K562 (cell line): ENCODE results near the gene MYO1A. TPM values are rescaled to one million over a fixed set of nuclear protein-coding genes. Genes with fewer than 3 reads are reported as not detected.
A peak's percentile ranks its signal among the peaks of the same experiment; 100 is the strongest.

Source experiments
- ATAC-seq: fragments of 200-7000 bp; cut with Tn5 transposase; 3 replicates; pipeline ENCODE4 v1.9.1; 2020; ENCODE audit warnings: moderate library complexity
- BruUV-seq: library from RNA; stranded (reverse); fragments of 400-500 nt; replicated peaks from 2 replicates; lab custom pipeline; 2021; lab: Mats Ljungman, UMichigan
- CTCF ChIA-PET: fragments of 300-600 bp; formaldehyde crosslinking; extraction: SDS; loops from one replicate; lab custom pipeline; 2021; ENCODE audit warnings: low intra/inter-chr PET ratio; lab: Yijun Ruan, JAX
- POLR2A ChIA-PET: fragments of 300-600, 350-650 bp; sonication (Branson Sonifier 250); formaldehyde crosslinking; extraction: SDS; loops from one replicate; lab custom pipeline; 2021; ENCODE audit warnings: antibody characterized with exemption, inconsistent platforms; lab: Yijun Ruan, JAX
- DNase-seq, 4 experiments: peaks; one replicate each; pipeline versions ENCODE4 v3.0.0 to v3.0.0-alpha.2; 2011 to 2018; ENCODE audit warnings: low spot score in 3 of 4, mixed read lengths in 3 of 4; ENCODE audit errors: extremely low read depth in 1 of 4
- FAIRE-seq: peaks from 2 replicates; lab custom pipeline; 2011; peaks lifted over from hg19 to GRCh38; lab: Jason Lieb, UNC
- H2AFZ ChIP-seq: 2 replicates; pipeline ENCODE4 v1.6.0; 2011; ENCODE audit warnings: low read depth, low read length, control low read depth, inconsistent platforms
- H3K27ac ChIP-seq: fragments of 200-600 bp; 3 replicates; pipeline ENCODE4 v1.8.0; 2011; ENCODE audit warnings: low read depth, mild to moderate bottlenecking, control low read depth, inconsistent platforms, low read length, moderate library complexity, mixed read lengths; ENCODE audit errors: extremely low read depth
- H3K27me3 ChIP-seq, 2 experiments: fragments of 300-600 bp in 1 of 2; 2 replicates in 1 of 2; 3 replicates in 1 of 2; pipeline versions ENCODE4 v1.6.0 to v1.8.0; 2011; ENCODE audit warnings: inconsistent platforms in 2 of 2, low read length in 2 of 2, mild to moderate bottlenecking in 1 of 2, mixed read lengths in 1 of 2, moderate library complexity in 1 of 2; ENCODE audit not compliant: control insufficient read depth in 2 of 2, insufficient read depth in 2 of 2
- H3K36me3 ChIP-seq: fragments of 300-600 bp; 3 replicates; pipeline ENCODE4 v1.8.0; 2011; ENCODE audit warnings: mild to moderate bottlenecking, low read length, inconsistent platforms; ENCODE audit not compliant: control insufficient read depth, insufficient read depth
- H3K4me1 ChIP-seq, 2 experiments: fragments of 200-600 bp in 1 of 2; replicated peaks in 1 of 2; 2 replicates in 1 of 2; 3 replicates in 1 of 2; pipeline versions ENCODE4 v1.5.1 to v1.8.0; 2011; ENCODE audit warnings: inconsistent platforms in 2 of 2, low read length in 2 of 2, mild to moderate bottlenecking in 1 of 2, mixed read lengths in 1 of 2, moderate library complexity in 1 of 2; ENCODE audit not compliant: control insufficient read depth in 2 of 2, insufficient read depth in 2 of 2
- H3K4me2 ChIP-seq: 2 replicates; pipeline ENCODE4 v1.6.1; 2011; ENCODE audit warnings: low read length, control low read depth, inconsistent platforms, mixed read lengths; ENCODE audit not compliant: insufficient read depth
- H3K4me3 ChIP-seq: fragments of 200-600 bp; sonication (generic), shearing (Covaris generic); 2 replicates; pipeline ENCODE4 v1.5.1; 2016; ENCODE audit warnings: control low read depth, inconsistent platforms
- H3K79me2 ChIP-seq: fragments of 200-600 bp; 3 replicates; pipeline ENCODE4 v1.8.0; 2011; ENCODE audit warnings: low read length, inconsistent platforms; ENCODE audit not compliant: control insufficient read depth, insufficient read depth
- H3K9ac ChIP-seq, 2 experiments: 2 replicates each; pipeline versions ENCODE4 v1.6.0 to v1.6.1; 2011; ENCODE audit warnings: low read depth in 2 of 2, low read length in 2 of 2, control low read depth in 1 of 2, inconsistent platforms in 1 of 2, mild to moderate bottlenecking in 1 of 2, mixed read lengths in 1 of 2; ENCODE audit not compliant: insufficient read depth in 1 of 2
- H3K9me1 ChIP-seq: one replicate; pipeline ENCODE4 v1.6.0; 2011; ENCODE audit warnings: inconsistent platforms, mild to moderate bottlenecking, low read length, moderate library complexity; ENCODE audit not compliant: control insufficient read depth, insufficient read depth
- H3K9me3 ChIP-seq: replicated peaks from 2 replicates; pipeline ENCODE4 v1.5.1; 2011; ENCODE audit warnings: low read depth, low read length, inconsistent platforms; ENCODE audit not compliant: control insufficient read depth, insufficient read depth
- H4K20me1 ChIP-seq: replicated peaks from 2 replicates; pipeline ENCODE4 v1.6.1; 2011; ENCODE audit warnings: low read length, inconsistent platforms, mixed read lengths; ENCODE audit not compliant: control insufficient read depth, insufficient read depth
- BCOR ChIP-seq: fragments of 450-650 bp; IDR thresholded peaks from 2 replicates; pipeline ENCODE4 v1.6.1; 2016
- MAFF ChIP-seq: IDR thresholded peaks from 2 replicates; pipeline ENCODE4 v1.6.1; 2012; ENCODE audit warnings: low read length, improper control_type of control experiment
- RBM15 ChIP-seq: fragments of 200-400 bp; formaldehyde crosslinking; IDR thresholded peaks from 2 replicates; pipeline ENCODE4 v1.6.1; 2018; ENCODE audit warnings: mild to moderate bottlenecking, low read length, moderate library complexity; ENCODE audit not compliant: insufficient read depth
- RERE ChIP-seq: sonication (generic); formaldehyde crosslinking; IDR thresholded peaks from 2 replicates; pipeline ENCODE4 v1.8.0; 2023; ENCODE audit warnings: missing genetic modification reagents, mild to moderate bottlenecking, borderline replicate concordance
- SMARCB1 ChIP-seq: IDR thresholded peaks from 2 replicates; pipeline ENCODE4 v1.6.1; 2011; ENCODE audit warnings: improper control_type of control experiment, low read depth; ENCODE audit not compliant: insufficient read length
- ZFP30 ChIP-seq: fragments of 250-450 bp; sonication (Bioruptor Pico); IDR thresholded peaks from 2 replicates; pipeline ENCODE4 v1.8.0; 2022; ENCODE audit warnings: moderate library complexity, mild to moderate bottlenecking, inconsistent platforms, borderline replicate concordance
- ZKSCAN3 ChIP-seq: fragments of 250-450 bp; sonication (Bioruptor Pico); IDR thresholded peaks from 2 replicates; pipeline ENCODE4 v1.4.0; 2020
- ZNF444 ChIP-seq: fragments of 250-450 bp; sonication (Bioruptor Pico); IDR thresholded peaks from 2 replicates; pipeline ENCODE4 v1.4.0; 2020; ENCODE audit warnings: mild to moderate bottlenecking, moderate library complexity
- ZNF76 ChIP-seq: fragments of 250-450 bp; sonication (Bioruptor Pico); IDR thresholded peaks from 2 replicates; pipeline ENCODE4 v1.4.0; 2020; ENCODE audit warnings: mild to moderate bottlenecking, moderate library complexity, borderline replicate concordance
- WGBS: fragments of 100-300 bp; shearing (Covaris generic); methylation state at CpG from one replicate; pipeline ENCODE4 v1.1.6; 2016; ENCODE audit warnings: low coverage, mixed read lengths; ENCODE audit not compliant: insufficient coverage; ENCODE audit errors: missing lambda C conversion rate; 5-methylcytosine and 5-hydroxymethylcytosine counted together
- in situ Hi-C: fragments of 300-500 bp; cut with MboI; formaldehyde crosslinking; loops from 4 replicates; pipeline ENCODE4 v1.15.0; 2018; ENCODE audit warnings: inconsistent platforms, mixed read lengths
- intact Hi-C: fragments of 100-400 bp; cut with micrococcal nuclease; formaldehyde crosslinking; loops from 2 replicates; pipeline ENCODE4 v1.14.2; 2022
- polyA plus RNA-seq, 8 experiments: library from polyadenylated mRNA; depleted of rRNA in 4 of 8; stranded (reverse) in 5 of 8; unstranded in 3 of 8; fragments of >200 nt; fragmentation: Nextera tagmentation in 2 of 8; fragmentation: Illumina TruSeq in 1 of 8; extraction: Ambion mirVana in 2 of 8; extraction: Trizol in 1 of 8; gene quantifications; 2 replicates each; pipeline versions ENCODE4 v1.2.1 to v1.2.3, GENCODE V29; 2011 to 2014; ENCODE audit warnings: inconsistent platforms in 1 of 8, missing spikeins in 1 of 8
- total RNA-seq, 7 experiments: library from RNA; depleted of rRNA in 6 of 7; stranded (reverse); fragments of >200 nt in 6 of 7; fragmentation: Illumina TruSeq in 2 of 7; extraction: Trizol in 2 of 7; gene quantifications; 2 replicates each; pipeline versions ENCODE4 v1.2.1 to v1.2.3, GENCODE V29; 2011 to 2021; ENCODE audit warnings: low replicate concordance in 1 of 7
- TF ChIP-seq, protein P1 (sequence below): fragments of 250-450 bp; sonication (Bioruptor Pico); IDR thresholded peaks from 2 replicates; pipeline ENCODE4 v1.4.0; 2020

The MYO1A gene
- total and polyA plus RNA-seq, 9 of the 15 experiments (the other 6 are each of a cell fraction or from before 2014, with no cell fraction given) = 0.03 to 0.29 (median 0.14) TPM; not detected in 2

DNA sequence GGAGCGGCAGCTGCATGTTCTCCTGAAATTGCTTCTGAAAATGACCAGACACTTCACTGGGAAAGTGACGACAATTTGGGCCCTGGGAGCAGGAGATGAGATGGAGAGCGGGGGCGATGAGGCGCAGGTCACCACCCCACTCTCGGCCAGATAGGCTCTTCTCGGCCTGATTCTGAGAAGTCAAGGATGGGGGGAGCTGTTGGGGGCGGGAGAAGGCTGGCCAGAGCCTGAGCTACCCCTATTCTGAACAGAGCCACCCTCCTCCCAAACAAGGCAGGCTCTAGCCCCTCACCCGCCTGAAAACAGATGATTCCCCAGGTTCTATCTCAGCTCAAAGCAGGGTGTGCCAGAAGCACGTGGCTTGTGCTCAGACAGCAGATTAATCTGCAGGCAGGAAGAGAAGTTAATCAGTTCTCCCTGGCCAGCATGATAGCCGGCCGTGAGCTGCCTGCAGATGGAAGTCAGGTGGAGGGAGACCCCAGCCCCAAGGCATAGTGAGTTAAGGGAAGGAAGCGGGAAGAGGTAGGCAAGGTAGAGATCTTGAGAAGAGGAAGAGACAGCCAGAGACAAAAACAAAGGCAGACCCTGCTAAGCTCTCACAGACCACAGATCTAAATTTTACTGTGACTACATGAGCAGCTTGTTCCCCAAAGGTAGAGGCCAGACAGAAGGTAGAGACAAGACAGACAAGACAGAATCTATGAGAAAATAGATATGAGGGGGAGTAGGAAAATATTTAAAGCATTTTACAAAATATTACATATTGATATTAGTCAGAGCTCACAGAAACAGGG lies 22.7 kb downstream of the MYO1A start:
- POLR2A ChIA-PET = interaction anchor here (0.6 to 3.4 kb wide), 9 partner anchors 9 to 55 kb away, joined by 3 to 9 read pairs (median 3); partner anchors contain the start of gene TAC3
- intact Hi-C loops = no loop called here
- 0 out of 3 replicates have a peak overlapping the region, but pooled peaks have one; percentile 23 for H3K27ac ChIP-seq
- TF ChIP-seq BCOR (no peak), ZNF76 (CRISPR knock-in tag) (0 out of 2 replicates have a peak, but pooled peaks have one; percentile 67), ZKSCAN3 (no peak), RBM15 (no peak), MAFF (no peak), ZNF444 (CRISPR knock-in tag) (no peak), ZFP30 (CRISPR knock-in tag) (no peak), SMARCB1 (no peak), RERE (CRISPR knock-in tag) (no peak)
- TF ChIP-seq, protein P1, sequence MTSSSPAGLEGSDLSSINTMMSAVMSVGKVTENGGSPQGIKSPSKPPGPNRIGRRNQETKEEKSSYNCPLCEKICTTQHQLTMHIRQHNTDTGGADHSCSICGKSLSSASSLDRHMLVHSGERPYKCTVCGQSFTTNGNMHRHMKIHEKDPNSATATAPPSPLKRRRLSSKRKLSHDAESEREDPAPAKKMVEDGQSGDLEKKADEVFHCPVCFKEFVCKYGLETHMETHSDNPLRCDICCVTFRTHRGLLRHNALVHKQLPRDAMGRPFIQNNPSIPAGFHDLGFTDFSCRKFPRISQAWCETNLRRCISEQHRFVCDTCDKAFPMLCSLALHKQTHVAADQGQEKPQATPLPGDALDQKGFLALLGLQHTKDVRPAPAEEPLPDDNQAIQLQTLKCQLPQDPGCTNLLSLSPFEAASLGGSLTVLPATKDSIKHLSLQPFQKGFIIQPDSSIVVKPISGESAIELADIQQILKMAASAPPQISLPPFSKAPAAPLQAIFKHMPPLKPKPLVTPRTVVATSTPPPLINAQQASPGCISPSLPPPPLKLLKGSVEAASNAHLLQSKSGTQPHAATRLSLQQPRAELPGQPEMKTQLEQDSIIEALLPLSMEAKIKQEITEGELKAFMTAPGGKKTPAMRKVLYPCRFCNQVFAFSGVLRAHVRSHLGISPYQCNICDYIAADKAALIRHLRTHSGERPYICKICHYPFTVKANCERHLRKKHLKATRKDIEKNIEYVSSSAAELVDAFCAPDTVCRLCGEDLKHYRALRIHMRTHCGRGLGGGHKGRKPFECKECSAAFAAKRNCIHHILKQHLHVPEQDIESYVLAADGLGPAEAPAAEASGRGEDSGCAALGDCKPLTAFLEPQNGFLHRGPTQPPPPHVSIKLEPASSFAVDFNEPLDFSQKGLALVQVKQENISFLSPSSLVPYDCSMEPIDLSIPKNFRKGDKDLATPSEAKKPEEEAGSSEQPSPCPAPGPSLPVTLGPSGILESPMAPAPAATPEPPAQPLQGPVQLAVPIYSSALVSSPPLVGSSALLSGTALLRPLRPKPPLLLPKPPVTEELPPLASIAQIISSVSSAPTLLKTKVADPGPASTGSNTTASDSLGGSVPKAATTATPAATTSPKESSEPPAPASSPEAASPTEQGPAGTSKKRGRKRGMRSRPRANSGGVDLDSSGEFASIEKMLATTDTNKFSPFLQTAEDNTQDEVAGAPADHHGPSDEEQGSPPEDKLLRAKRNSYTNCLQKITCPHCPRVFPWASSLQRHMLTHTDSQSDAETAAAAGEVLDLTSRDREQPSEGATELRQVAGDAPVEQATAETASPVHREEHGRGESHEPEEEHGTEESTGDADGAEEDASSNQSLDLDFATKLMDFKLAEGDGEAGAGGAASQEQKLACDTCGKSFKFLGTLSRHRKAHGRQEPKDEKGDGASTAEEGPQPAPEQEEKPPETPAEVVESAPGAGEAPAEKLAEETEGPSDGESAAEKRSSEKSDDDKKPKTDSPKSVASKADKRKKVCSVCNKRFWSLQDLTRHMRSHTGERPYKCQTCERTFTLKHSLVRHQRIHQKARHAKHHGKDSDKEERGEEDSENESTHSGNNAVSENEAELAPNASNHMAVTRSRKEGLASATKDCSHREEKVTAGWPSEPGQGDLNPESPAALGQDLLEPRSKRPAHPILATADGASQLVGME = no peak

More for the DNA sequence above, 22.7 kb downstream of the MYO1A start:
- CTCF ChIA-PET = no interaction called here
- Histone ChIP-seq H4K20me1 (no peaks in the 10 kb centered on the region), H3K36me3 (no peaks in the 10 kb centered on the region), H3K4me3 (no peak overlapping the region), H3K79me2 (no peaks in the 10 kb centered on the region), H3K27me3 (no peaks in the 10 kb centered on the region), H3K9ac (peak overlapping the region; percentile 39 to 69; a peak in 3 of 4 replicates), H3K4me1 (peaks cover 15 to 25% of the 10 kb centered on the region in 2 experiments), H3K9me1 (no peaks in the 10 kb centered on the region), H2AFZ (peak overlapping the region; percentile 86), H3K4me2 (peak overlapping the region; percentile 54), H3K9me3 (no peaks in the 10 kb centered on the region)
- peak; percentile 92 for FAIRE-seq
- peak; percentile 80 for ATAC-seq
- no TSS peak for BruUV-seq
- WGBS = 9% methylated on average over 13 of the region's 13 CpGs
- peak; percentile 63 to 76 (median 70) for DNase-seq
- in situ Hi-C loops = no loop called here
